Measurements from ENCODE around the gene KLK12.

DNA sequence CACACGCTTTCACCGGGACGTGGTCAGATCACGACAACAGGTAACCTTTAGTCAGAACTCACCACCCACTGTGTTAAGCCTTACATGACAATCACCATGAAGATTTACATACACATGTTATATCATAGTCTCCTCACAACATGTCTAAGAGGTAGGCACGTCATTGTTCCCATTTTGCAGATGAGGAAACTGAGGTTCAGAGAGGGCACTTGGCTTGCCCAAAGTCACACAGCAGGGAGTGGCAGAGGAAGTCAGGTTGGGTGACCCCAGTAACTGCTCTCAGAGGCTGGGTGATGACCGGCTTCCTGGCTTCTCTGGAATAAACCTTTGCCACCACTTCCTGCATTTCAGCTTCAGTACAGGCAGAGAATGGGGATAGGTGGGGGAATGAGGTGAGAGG is 20.6 kb downstream of the KLK12 start:
- TF ChIP-seq, protein P1, sequence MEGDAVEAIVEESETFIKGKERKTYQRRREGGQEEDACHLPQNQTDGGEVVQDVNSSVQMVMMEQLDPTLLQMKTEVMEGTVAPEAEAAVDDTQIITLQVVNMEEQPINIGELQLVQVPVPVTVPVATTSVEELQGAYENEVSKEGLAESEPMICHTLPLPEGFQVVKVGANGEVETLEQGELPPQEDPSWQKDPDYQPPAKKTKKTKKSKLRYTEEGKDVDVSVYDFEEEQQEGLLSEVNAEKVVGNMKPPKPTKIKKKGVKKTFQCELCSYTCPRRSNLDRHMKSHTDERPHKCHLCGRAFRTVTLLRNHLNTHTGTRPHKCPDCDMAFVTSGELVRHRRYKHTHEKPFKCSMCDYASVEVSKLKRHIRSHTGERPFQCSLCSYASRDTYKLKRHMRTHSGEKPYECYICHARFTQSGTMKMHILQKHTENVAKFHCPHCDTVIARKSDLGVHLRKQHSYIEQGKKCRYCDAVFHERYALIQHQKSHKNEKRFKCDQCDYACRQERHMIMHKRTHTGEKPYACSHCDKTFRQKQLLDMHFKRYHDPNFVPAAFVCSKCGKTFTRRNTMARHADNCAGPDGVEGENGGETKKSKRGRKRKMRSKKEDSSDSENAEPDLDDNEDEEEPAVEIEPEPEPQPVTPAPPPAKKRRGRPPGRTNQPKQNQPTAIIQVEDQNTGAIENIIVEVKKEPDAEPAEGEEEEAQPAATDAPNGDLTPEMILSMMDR (IDR thresholded peaks at IDR 0.05), result no peak
- no peak for TF ChIP-seq POLR2A (IDR thresholded peaks at IDR 0.05; ENCODE audit: low read depth)

All from esophagus muscularis mucosa (tissue), 3 donors.